Measurements from ENCODE around the gene PLA2G2F. TPM values are rescaled to one million over a fixed set of nuclear protein-coding genes. Genes with fewer than 3 reads are reported as not detected.

PLA2G2F gene
- total and polyA plus RNA-seq, 2 of the 13 experiments (the other 11 are each of a cell fraction or from before 2014, with no cell fraction given) = not detected

- TF ChIP-seq GLMP (CRISPR knock-in tag; IDR thresholded peaks at IDR 0.05; ENCODE audit: borderline replicate concordance) (no peak), ZNF746 (CRISPR knock-in tag; IDR thresholded peaks at IDR 0.05) (0 out of 2 replicates have a peak, but pooled peaks have one; percentile 22), STAG1 (CRISPR knock-in tag; IDR thresholded peaks at IDR 0.05) (peak; percentile 98), ZNF691 (CRISPR knock-in tag; IDR thresholded peaks at IDR 0.05; ENCODE audit: borderline replicate concordance, low read depth) (0 out of 2 replicates have a peak, but pooled peaks have one; percentile 68), NCOA2 (CRISPR knock-in tag; IDR thresholded peaks at IDR 0.05) (peak; percentile 32; the same call in 1 of the 2 replicates), ZKSCAN5 (CRISPR knock-in tag; IDR thresholded peaks at IDR 0.05) (no peak), SNAPC4 (CRISPR knock-in tag; IDR thresholded peaks at IDR 0.05) (no peak), NONO (IDR thresholded peaks at IDR 0.05) (no peak), NONO (CRISPR knock-in tag; conservative IDR thresholded peaks at IDR 0.05) (0 out of 2 replicates have a peak, but pooled peaks have one; percentile 25), GATA4 (IDR thresholded peaks at IDR 0.05; ENCODE audit: borderline replicate concordance, low read depth) (no peak), HIVEP1 (CRISPR knock-in tag; IDR thresholded peaks at IDR 0.05) (0 out of 2 replicates have a peak, but pooled peaks have one; percentile 15), NFKB2 (CRISPR knock-in tag; IDR thresholded peaks at IDR 0.05; ENCODE audit: borderline replicate concordance) (peak; percentile 63; the same call in 1 of the 2 replicates), KAT8 (CRISPR knock-in tag; IDR thresholded peaks at IDR 0.05) (0 out of 2 replicates have a peak, but pooled peaks have one; percentile 22), AGO1 (IDR thresholded peaks at IDR 0.05; ENCODE audit: low read depth, low read length, poor library complexity, severe bottlenecking) (no peak), SALL1 (CRISPR knock-in tag; IDR thresholded peaks at IDR 0.05) (0 out of 2 replicates have a peak, but pooled peaks have one; percentile 20), ZNF558 (CRISPR knock-in tag; IDR thresholded peaks at IDR 0.05; ENCODE audit: borderline replicate concordance) (no peak), ZNF362 (CRISPR knock-in tag; IDR thresholded peaks at IDR 0.05; ENCODE audit: borderline replicate concordance) (no peak), ZNF639 (CRISPR knock-in tag; conservative IDR thresholded peaks at IDR 0.05) (no peak), NR1H2 (CRISPR knock-in tag; IDR thresholded peaks at IDR 0.05; ENCODE audit: borderline replicate concordance, low read depth) (no peak)
Measured at GRCh38 chr1:20151906-20152598, 12.9 kb downstream of the PLA2G2F start (continued).
